Cardiac fibroblast (primary cell): ENCODE results near the gene SCAANT1.

Experiments used
- DNase-seq, 2 donors: peaks; one replicate each; pipeline versions ENCODE4 v3.0.0 to v3.0.0-alpha.2; 2010; ENCODE audit warnings: low read depth in 2 of 2
- H3K4me3 ChIP-seq, 2 donors: replicated peaks in 1 of 2; 1 replicate in 1 of 2; 2 replicates in 1 of 2; pipeline ENCODE4 v1.5.1; 2011; ENCODE audit warnings: low read depth in 2 of 2, low read length in 2 of 2, mild to moderate bottlenecking in 2 of 2, moderate library complexity in 1 of 2
- TF ChIP-seq, protein P1 (sequence below): IDR thresholded peaks from one replicate; pipeline ENCODE4 v1.5.1; 2011; ENCODE audit warnings: low read depth, mild to moderate bottlenecking, low read length, inconsistent platforms

SCAANT1 gene

GRCh38 chr3:63945558-63946096 lies 33.4 kb upstream of the SCAANT1 start:
- TF ChIP-seq, protein P1, sequence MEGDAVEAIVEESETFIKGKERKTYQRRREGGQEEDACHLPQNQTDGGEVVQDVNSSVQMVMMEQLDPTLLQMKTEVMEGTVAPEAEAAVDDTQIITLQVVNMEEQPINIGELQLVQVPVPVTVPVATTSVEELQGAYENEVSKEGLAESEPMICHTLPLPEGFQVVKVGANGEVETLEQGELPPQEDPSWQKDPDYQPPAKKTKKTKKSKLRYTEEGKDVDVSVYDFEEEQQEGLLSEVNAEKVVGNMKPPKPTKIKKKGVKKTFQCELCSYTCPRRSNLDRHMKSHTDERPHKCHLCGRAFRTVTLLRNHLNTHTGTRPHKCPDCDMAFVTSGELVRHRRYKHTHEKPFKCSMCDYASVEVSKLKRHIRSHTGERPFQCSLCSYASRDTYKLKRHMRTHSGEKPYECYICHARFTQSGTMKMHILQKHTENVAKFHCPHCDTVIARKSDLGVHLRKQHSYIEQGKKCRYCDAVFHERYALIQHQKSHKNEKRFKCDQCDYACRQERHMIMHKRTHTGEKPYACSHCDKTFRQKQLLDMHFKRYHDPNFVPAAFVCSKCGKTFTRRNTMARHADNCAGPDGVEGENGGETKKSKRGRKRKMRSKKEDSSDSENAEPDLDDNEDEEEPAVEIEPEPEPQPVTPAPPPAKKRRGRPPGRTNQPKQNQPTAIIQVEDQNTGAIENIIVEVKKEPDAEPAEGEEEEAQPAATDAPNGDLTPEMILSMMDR = no peak
- peak; percentile 26 to 53 for DNase-seq
- H3K4me3 ChIP-seq = no peak overlapping the region

DNA sequence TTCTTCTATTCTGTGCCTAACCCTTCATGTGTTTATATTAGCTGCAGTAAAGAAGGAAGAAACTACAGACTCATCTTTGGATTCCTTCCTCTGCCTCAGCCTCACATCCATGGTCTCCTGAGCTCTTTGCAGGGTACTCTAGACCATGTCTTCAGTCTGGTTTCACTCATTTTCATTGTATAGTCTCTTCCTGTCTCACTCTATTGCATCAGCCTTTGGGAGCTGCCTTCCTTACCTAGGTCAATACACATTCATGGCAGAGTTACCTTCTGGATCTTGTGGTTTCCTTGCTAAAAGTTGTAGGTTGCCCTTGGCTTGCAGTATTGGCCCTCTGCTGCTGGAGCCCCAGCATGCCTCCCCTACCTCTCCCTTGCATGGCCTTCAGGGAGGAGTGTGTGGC lies 31.5 kb upstream of the SCAANT1 start:
- TF ChIP-seq, protein P1 = no peak
- no peak overlapping the region for H3K4me3 ChIP-seq
- no peak for DNase-seq

DNA sequence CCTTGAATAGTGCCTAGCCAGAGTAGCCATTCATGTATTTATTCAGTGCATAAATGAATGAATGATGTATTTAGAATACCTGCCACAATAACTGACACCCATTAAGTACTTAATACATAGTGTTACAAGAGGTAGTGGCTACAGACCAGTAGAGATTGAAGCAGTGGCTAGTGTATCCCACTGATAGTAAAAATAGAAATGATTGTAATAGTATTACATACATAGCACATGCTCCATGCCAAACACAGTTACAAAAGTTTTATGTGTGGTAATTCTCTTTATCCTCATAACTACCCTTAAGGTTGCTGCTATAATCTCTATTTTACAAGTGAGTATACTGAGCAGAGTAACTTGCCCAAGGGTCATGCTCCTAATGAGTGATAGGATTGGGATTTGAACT lies 30.3 kb upstream of the SCAANT1 start:
- TF ChIP-seq, protein P1 = no peak
- no peak overlapping the region for H3K4me3 ChIP-seq
- DNase-seq = no peak

GRCh38 chr3:63940389-63940757 lies 28.2 kb upstream of the SCAANT1 start:
- DNase-seq = peak; percentile 53 to 89
- TF ChIP-seq, protein P1 = no peak
- H3K4me3 ChIP-seq = no peak overlapping the region

DNA sequence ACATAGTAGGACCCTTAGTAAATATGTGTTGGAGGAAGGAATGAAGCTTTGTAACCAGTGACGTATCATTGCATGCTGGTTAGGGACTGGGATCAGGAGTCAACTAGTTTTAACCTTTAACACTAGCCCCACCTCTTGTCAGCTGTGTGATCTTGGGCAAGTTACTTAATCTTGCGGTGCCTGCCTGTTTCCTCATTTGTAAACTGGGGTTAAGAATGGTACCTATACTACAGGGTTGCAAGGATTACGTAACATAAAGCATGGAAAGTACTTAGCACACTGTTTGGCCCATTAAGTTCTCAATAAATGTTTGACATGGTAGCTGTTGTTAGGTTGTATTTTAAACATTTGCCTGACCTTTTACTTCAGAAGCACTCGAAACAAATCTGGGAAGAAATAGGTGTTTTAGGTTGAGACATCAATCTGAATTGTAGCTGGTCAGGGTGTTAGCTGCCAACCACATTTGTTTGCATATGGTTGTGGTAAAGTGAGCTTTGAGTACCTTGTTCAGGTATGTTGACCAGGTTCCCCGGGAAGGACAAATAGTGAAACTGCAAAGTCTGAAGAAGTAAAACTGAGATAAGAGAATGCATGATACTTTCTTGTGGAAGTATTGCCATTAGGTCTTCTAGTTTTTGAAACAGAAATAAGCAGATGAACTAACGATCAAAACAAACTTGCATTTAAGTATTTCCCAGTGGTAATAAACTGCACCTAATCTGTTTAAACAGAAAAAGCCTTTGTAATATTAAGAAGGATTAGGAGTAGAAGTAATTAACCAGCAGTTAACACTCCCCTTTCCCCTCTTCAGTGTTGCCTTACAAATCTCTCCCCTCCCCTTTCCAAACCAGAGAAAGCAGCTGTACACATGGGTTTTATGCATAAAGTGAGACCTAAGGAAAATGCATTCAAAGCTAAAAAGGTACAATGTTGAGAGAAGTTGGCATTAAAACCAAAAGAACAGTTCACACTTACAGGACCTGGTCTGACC lies 25.8 kb upstream of the SCAANT1 start:
- H3K4me3 ChIP-seq = no peak overlapping the region
- DNase-seq = no peak
- TF ChIP-seq, protein P1 = no peak

DNA sequence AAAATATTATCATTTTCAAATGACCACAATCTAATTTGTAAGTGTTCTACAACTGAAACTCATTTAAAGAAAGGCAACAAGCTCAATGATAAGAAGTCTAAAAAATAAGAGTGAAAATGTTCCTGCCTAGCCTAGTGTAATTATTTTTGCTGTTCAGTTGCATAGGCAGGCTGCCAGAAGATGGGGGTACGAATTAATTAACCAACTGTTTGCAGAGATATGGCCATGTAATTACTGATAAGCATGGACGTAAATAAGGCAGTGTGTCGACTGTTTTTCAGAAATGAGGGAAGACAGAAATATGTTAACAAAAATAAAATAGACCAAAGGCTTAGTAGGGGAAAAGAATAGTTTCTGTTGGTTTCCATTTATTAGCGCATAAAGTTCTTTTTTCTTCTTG lies 24.7 kb upstream of the SCAANT1 start:
- H3K4me3 ChIP-seq = no peak overlapping the region
- TF ChIP-seq, protein P1 = no peak
- no peak for DNase-seq
